CD4-positive, alpha-beta T cell treated with Interleukin-1 beta for 1 hour (primary cell): ENCODE results near the gene HERC2.
"Not testable (repeated sequence)": the region's sequence is repeated elsewhere in the genome, so short reads cannot be mapped to it uniquely, and the experiment has no call there.

Experiments used
- DNase-seq, 2 donors: peaks; one replicate each; pipeline ENCODE4 v3.0.0-alpha.2; 2020 to 2022

HERC2 gene

GRCh38 chr15:28322129-28322588, at the start of gene HERC2:
Gene HERC2 (minus strand): TSS chr15:28322179. CDS start chr15:28321433, 746 bp downstream.
- not testable (repeated sequence) for DNase-seq

GRCh38 chr15:28365502-28365901, 43.5 kb upstream of the HERC2 start:
- DNase-seq: not testable (repeated sequence)

- DNase-seq: not testable (repeated sequence)
These were observed 36.0 kb upstream of the HERC2 start, which contains the start of gene GOLGA6L24 for GRCh38 chr15:28357984-28358383. Gene GOLGA6L24 (minus strand): TSS chr15:28358084. CDS start chr15:28358023, 61 bp downstream.

GRCh38 chr15:28321358-28322078, 461 bp downstream of the HERC2 start:
- DNase-seq: peak; percentile 6 to 23

GRCh38 chr15:28319725-28320124, 2.3 kb downstream of the HERC2 start:
- DNase-seq: not testable (repeated sequence)

GRCh38 chr15:28318828-28319227, 3.2 kb downstream of the HERC2 start:
- DNase-seq: not testable (repeated sequence)

GRCh38 chr15:28318122-28318521, 3.9 kb downstream of the HERC2 start:
- not testable (repeated sequence) for DNase-seq

GRCh38 chr15:28316958-28317357, 5.0 kb downstream of the HERC2 start:
- not testable (repeated sequence) for DNase-seq

- DNase-seq: not testable (repeated sequence)
These were observed 11.5 kb downstream of the HERC2 start for GRCh38 chr15:28310454-28310853.

- not testable (repeated sequence) for DNase-seq
These were observed 13.3 kb downstream of the HERC2 start for GRCh38 chr15:28308718-28309117.

- DNase-seq: not testable (repeated sequence)
These were observed 16.3 kb downstream of the HERC2 start for GRCh38 chr15:28305700-28306099.

- not testable (repeated sequence) for DNase-seq
These were observed 24.5 kb downstream of the HERC2 start for GRCh38 chr15:28297434-28297833.

GRCh38 chr15:28296814-28297213, 25.2 kb downstream of the HERC2 start:
- DNase-seq: not testable (repeated sequence)

GRCh38 chr15:28295009-28295563, 26.9 kb downstream of the HERC2 start:
- DNase-seq: not testable (repeated sequence)

- DNase-seq: not testable (repeated sequence)
These were observed 27.4 kb downstream of the HERC2 start for GRCh38 chr15:28294560-28294959.

- no peak for DNase-seq
These were observed 32.1 kb downstream of the HERC2 start for GRCh38 chr15:28289694-28290463.

- not testable (repeated sequence) for DNase-seq
These were observed 32.9 kb downstream of the HERC2 start for GRCh38 chr15:28288830-28289693.

- DNase-seq: not testable (repeated sequence)
These were observed 35.3 kb downstream of the HERC2 start for GRCh38 chr15:28286659-28287058.

GRCh38 chr15:28286031-28286430, 35.9 kb downstream of the HERC2 start:
- DNase-seq: no peak

GRCh38 chr15:28281876-28282275, 40.1 kb downstream of the HERC2 start:
- DNase-seq: no peak

GRCh38 chr15:28274635-28275034, 47.3 kb downstream of the HERC2 start:
- DNase-seq: no peak
